Posterior cingulate gyrus (tissue), 11 donors: ENCODE data around the gene PMM1.
A peak's percentile ranks its signal among the peaks of the same experiment; 100 is the strongest.
"Not testable (repeated sequence)": the region's sequence is repeated elsewhere in the genome, so short reads cannot be mapped to it uniquely, and the experiment has no call there.

Experiments
- DNase-seq, 10 donors: peaks; one replicate each; pipeline versions ENCODE4 v3.0.0 to v3.0.0-alpha.2; 2020 to 2021; ENCODE audit warnings: mixed read lengths in 3 of 10
- intact Hi-C: fragments of 100-400 bp; cut with DNase I; formaldehyde crosslinking; loops from one replicate; pipeline ENCODE4 v1.15.1; 2023

The PMM1 gene

GRCh38 chr22:41598081-41598480 lies 8.4 kb upstream of the PMM1 start:
- peak in 2 of 10 donors; percentile 6 to 35 for DNase-seq
- intact Hi-C loops, result no loop called here

- intact Hi-C loops, result loop anchor here (2.0 kb wide), 1 partner anchor 55 kb away; no protein-coding TSS in a partner anchor
- DNase-seq, result peak in 1 of 10 donors; percentile 18
Measured at GRCh38 chr22:41597635-41597953, 8.0 kb upstream of the PMM1 start.

GRCh38 chr22:41596776-41597634 lies 7.4 kb upstream of the PMM1 start:
- peak; percentile 38 to 94 (median 54) for DNase-seq
- intact Hi-C loops, result loop anchor here (2.0 kb wide), 1 partner anchor 54 kb away; no protein-coding TSS in a partner anchor

- no peak for DNase-seq
- intact Hi-C loops, result loop anchor here (2.0 kb wide), 1 partner anchor 53 kb away; no protein-coding TSS in a partner anchor
Measured at GRCh38 chr22:41595703-41596102, 6.1 kb upstream of the PMM1 start.

- intact Hi-C loops, result not testable (repeated sequence)
- peak in 2 of 10 donors; percentile 56 to 72 for DNase-seq
Measured at GRCh38 chr22:41593336-41593960, 3.8 kb upstream of the PMM1 start.

GRCh38 chr22:41587347-41587723 lies 2.3 kb downstream of the PMM1 start:
- intact Hi-C loops, result loop anchor here (5.0 kb wide), 1 partner anchor 45 kb away; the partner anchor contains the start of gene POLR3H
- DNase-seq, result peak in 1 of 10 donors; percentile 22

GRCh38 chr22:41585898-41586297 lies 3.7 kb downstream of the PMM1 start:
- intact Hi-C loops, result loop anchor here (5.0 kb wide), 1 partner anchor 44 kb away; the partner anchor contains the start of gene POLR3H
- peak in 1 of 10 donors; percentile 49 for DNase-seq

GRCh38 chr22:41584881-41585280 lies 4.8 kb downstream of the PMM1 start:
- intact Hi-C loops, result loop anchor here (5.0 kb wide), 1 partner anchor 43 kb away; the partner anchor contains the start of gene POLR3H
- peak in 1 of 10 donors; percentile 84 for DNase-seq

- no peak for DNase-seq
- intact Hi-C loops, result no loop called here
Measured at GRCh38 chr22:41582694-41583093, 6.9 kb downstream of the PMM1 start.

- intact Hi-C loops, result no loop called here
- DNase-seq, result no peak
Measured at GRCh38 chr22:41579997-41580355, 9.7 kb downstream of the PMM1 start.

GRCh38 chr22:41579297-41579996 lies 10.2 kb downstream of the PMM1 start:
- intact Hi-C loops, result no loop called here
- DNase-seq, result peak in 1 of 10 donors; percentile 59

- intact Hi-C loops, result no loop called here
- DNase-seq, result peak in 1 of 10 donors; percentile 21
Measured at GRCh38 chr22:41578818-41579217, 10.8 kb downstream of the PMM1 start.

- no peak for DNase-seq
- intact Hi-C loops, result no loop called here
Measured at GRCh38 chr22:41578114-41578513, 11.5 kb downstream of the PMM1 start.

GRCh38 chr22:41576877-41577276 lies 12.8 kb downstream of the PMM1 start:
- intact Hi-C loops, result no loop called here
- peak in 5 of 10 donors; percentile 49 to 94 (median 60) for DNase-seq

GRCh38 chr22:41575533-41575932 lies 14.1 kb downstream of the PMM1 start:
- DNase-seq, result no peak
- intact Hi-C loops, result no loop called here

GRCh38 chr22:41574847-41575381 lies 14.7 kb downstream of the PMM1 start:
- intact Hi-C loops, result no loop called here
- peak in 1 of 10 donors; percentile 37 for DNase-seq

- intact Hi-C loops, result no loop called here
- DNase-seq, result no peak
Measured at GRCh38 chr22:41573677-41574076, 16.0 kb downstream of the PMM1 start.

- DNase-seq, intact Hi-C loops: not testable (repeated sequence)
Measured at GRCh38 chr22:41572305-41572704, 17.3 kb downstream of the PMM1 start.

GRCh38 chr22:41571786-41572185 lies 17.9 kb downstream of the PMM1 start:
- intact Hi-C loops, result no loop called here
- DNase-seq, result peak in 1 of 10 donors; percentile 52

GRCh38 chr22:41570221-41570620 lies 19.4 kb downstream of the PMM1 start:
- intact Hi-C loops, result no loop called here
- DNase-seq, result no peak

- intact Hi-C loops, result no loop called here
- peak in 2 of 10 donors; percentile 72 to 77 for DNase-seq
Measured at GRCh38 chr22:41568811-41569210, 20.8 kb downstream of the PMM1 start.
